ENCODE results near the gene FLNB.

Gene FLNB

GRCh38 chr3:58004973-58005372, 3.2 kb upstream of the FLNB start:
- TF ChIP-seq, protein P1, sequence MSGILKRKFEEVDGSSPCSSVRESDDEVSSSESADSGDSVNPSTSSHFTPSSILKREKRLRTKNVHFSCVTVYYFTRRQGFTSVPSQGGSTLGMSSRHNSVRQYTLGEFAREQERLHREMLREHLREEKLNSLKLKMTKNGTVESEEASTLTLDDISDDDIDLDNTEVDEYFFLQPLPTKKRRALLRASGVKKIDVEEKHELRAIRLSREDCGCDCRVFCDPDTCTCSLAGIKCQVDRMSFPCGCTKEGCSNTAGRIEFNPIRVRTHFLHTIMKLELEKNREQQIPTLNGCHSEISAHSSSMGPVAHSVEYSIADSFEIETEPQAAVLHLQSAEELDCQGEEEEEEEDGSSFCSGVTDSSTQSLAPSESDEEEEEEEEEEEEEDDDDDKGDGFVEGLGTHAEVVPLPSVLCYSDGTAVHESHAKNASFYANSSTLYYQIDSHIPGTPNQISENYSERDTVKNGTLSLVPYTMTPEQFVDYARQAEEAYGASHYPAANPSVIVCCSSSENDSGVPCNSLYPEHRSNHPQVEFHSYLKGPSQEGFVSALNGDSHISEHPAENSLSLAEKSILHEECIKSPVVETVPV (CRISPR knock-in tag; IDR thresholded peaks at IDR 0.05), result no peak
- TF ChIP-seq ZNF565 (CRISPR knock-in tag; conservative IDR thresholded peaks at IDR 0.05; ENCODE audit: low read depth), result no peak
- TF ChIP-seq TOX (CRISPR knock-in tag; IDR thresholded peaks at IDR 0.05; ENCODE audit: borderline replicate concordance), result no peak
- no peak for TF ChIP-seq TCF4 (CRISPR knock-in tag; IDR thresholded peaks at IDR 0.05; ENCODE audit: borderline replicate concordance)
- TF ChIP-seq ZFP3 (CRISPR knock-in tag; IDR thresholded peaks at IDR 0.05), result no peak
- no peak for TF ChIP-seq ARNTL (CRISPR knock-in tag; IDR thresholded peaks at IDR 0.05; ENCODE audit: borderline replicate concordance, low read depth)
- no peak for TF ChIP-seq PATZ1 (CRISPR knock-in tag; IDR thresholded peaks at IDR 0.05; ENCODE audit: borderline replicate concordance)
- no peak for TF ChIP-seq ESRRG (CRISPR knock-in tag; IDR thresholded peaks at IDR 0.05)
- no peak for TF ChIP-seq TSHZ2 (CRISPR knock-in tag; IDR thresholded peaks at IDR 0.05)
- TF ChIP-seq ZNF70 (CRISPR knock-in tag; IDR thresholded peaks at IDR 0.05), result no peak
- TF ChIP-seq ZNF8 (CRISPR knock-in tag; IDR thresholded peaks at IDR 0.05), result no peak
- TF ChIP-seq PPARA (CRISPR knock-in tag; IDR thresholded peaks at IDR 0.05; ENCODE audit: borderline replicate concordance), result no peak
- no peak for TF ChIP-seq ZC3H10 (CRISPR knock-in tag; IDR thresholded peaks at IDR 0.05)
- no peak for TF ChIP-seq RARB (CRISPR knock-in tag; IDR thresholded peaks at IDR 0.05)
- no peak for ATAC-seq

GRCh38 chr3:58005669-58006068, 2.6 kb upstream of the FLNB start:
- TF ChIP-seq CSDC2 (CRISPR knock-in tag; IDR thresholded peaks at IDR 0.05) (no peak), ZNF70 (CRISPR knock-in tag; IDR thresholded peaks at IDR 0.05) (no peak), ZFP30 (CRISPR knock-in tag; IDR thresholded peaks at IDR 0.05) (no peak), ISL1 (CRISPR knock-in tag; IDR thresholded peaks at IDR 0.05) (no peak)
- no peak for ATAC-seq

DNA sequence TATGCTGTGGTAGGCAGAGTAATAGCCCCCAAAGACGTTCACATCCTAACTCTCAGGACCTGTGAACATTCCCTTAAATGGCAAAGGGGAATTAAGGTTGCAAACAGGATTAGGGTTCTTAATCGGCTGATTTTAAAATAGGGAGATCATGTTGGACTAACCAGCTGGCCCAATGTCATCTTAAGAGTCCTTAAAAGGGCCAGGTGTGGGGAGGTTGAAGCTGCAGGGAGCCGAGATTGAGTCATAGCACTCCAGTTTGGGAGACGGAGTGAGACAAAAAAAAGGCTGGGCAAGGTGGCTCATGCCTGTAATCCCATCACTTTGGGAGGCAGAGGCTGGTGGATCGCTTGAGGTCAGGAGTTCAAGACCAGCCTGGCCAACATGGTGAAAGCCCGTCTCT, 1.6 kb upstream of the FLNB start:
- ATAC-seq, result no peak
- TF ChIP-seq ZNF8 (CRISPR knock-in tag; IDR thresholded peaks at IDR 0.05), result no peak
- no peak for TF ChIP-seq ZC3H10 (CRISPR knock-in tag; IDR thresholded peaks at IDR 0.05)
- no peak for TF ChIP-seq ZNF70 (CRISPR knock-in tag; IDR thresholded peaks at IDR 0.05)
- no peak for TF ChIP-seq SNAI2 (CRISPR knock-in tag; IDR thresholded peaks at IDR 0.05)
- no peak for TF ChIP-seq ISL1 (CRISPR knock-in tag; IDR thresholded peaks at IDR 0.05)
- TF ChIP-seq CREB5 (CRISPR knock-in tag; IDR thresholded peaks at IDR 0.05; ENCODE audit: low read depth), result no peak
- no peak for TF ChIP-seq GLIS3 (CRISPR knock-in tag; IDR thresholded peaks at IDR 0.05)
- TF ChIP-seq ARNTL (CRISPR knock-in tag; IDR thresholded peaks at IDR 0.05; ENCODE audit: borderline replicate concordance, low read depth), result no peak
- no peak for TF ChIP-seq OSR1 (CRISPR knock-in tag; IDR thresholded peaks at IDR 0.05)
- no peak for TF ChIP-seq TOX (CRISPR knock-in tag; IDR thresholded peaks at IDR 0.05; ENCODE audit: borderline replicate concordance)
- no peak for TF ChIP-seq CSDC2 (CRISPR knock-in tag; IDR thresholded peaks at IDR 0.05)
- no peak for TF ChIP-seq ZNF565 (CRISPR knock-in tag; conservative IDR thresholded peaks at IDR 0.05; ENCODE audit: low read depth)
- TF ChIP-seq TSHZ2 (CRISPR knock-in tag; IDR thresholded peaks at IDR 0.05), result no peak
- TF ChIP-seq TCF4 (CRISPR knock-in tag; IDR thresholded peaks at IDR 0.05; ENCODE audit: borderline replicate concordance), result no peak
- TF ChIP-seq ZFP3 (CRISPR knock-in tag; IDR thresholded peaks at IDR 0.05), result no peak
- no peak for TF ChIP-seq RARB (CRISPR knock-in tag; IDR thresholded peaks at IDR 0.05)

All from SK-N-SH treated with all-trans-retinoic acid at 6 μM for 48 hours (cell line).